Measurements from ENCODE around the gene PSMA6. TPM values are rescaled to one million over a fixed set of nuclear protein-coding genes. Genes with fewer than 3 reads are reported as not detected.

The PSMA6 gene
- total and polyA plus RNA-seq, 10 of the 15 experiments (the other 5 are each of a cell fraction or from before 2014, with no cell fraction given): 267 to 1,363 (median 402) TPM

DNA sequence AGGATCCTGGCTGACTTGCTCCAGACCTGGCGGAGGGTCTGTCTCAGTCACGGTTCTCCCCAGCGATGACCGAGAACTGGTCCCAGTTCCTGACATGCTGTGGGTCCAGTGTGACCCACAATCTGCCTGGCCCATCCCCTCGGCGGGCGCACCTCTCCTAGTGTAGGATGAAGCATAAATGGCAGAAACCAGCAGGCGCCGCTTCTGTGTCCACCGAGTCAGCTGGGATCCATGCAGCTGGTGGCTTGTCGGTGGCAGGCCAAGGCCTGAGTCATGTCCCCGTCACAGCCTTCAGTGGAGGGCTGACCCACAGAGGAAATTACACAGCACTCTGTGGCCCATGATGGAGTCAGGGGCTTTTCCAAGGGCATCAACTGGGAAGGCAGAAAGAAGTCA lies 73.9 kb downstream of the PSMA6 start:
- ATAC-seq (no peak), FAIRE-seq (no peak), DNase-seq (ENCODE audit: low read depth, low spot score) (no peak)
- intact Hi-C loops (cut with micrococcal nuclease; ENCODE audit: unreplicated experiment) (no loop called here), in situ Hi-C loops (cut with MboI) (no loop called here)
- peaks cover 3% of the 10 kb centered on the region; the same call in 2 of the 3 replicates for H3K9me3 ChIP-seq (replicated peaks; ENCODE audit: control insufficient read depth, insufficient read depth, low read length)
- H3K36me3 ChIP-seq (ENCODE audit: control insufficient read depth in 2 of 2, insufficient read depth in 2 of 2, low read length in 1 of 2): no peaks in the 10 kb centered on the region; a peak in 1 of 4 replicates
- POLR2A ChIA-PET: interaction anchor here (1.0 to 1.4 kb wide), 3 partner anchors 14 to 39 kb away, joined by 3 to 4 read pairs (median 4); partner anchors contain the start of gene NFKBIA
- H3K27ac ChIP-seq (ENCODE audit: control insufficient read depth, insufficient read depth): no peak overlapping the region
- H3K27me3 ChIP-seq (replicated peaks in 1 of 2; ENCODE audit: control insufficient read depth in 2 of 2, insufficient read depth in 2 of 2, low read length in 1 of 2): no peaks in the 10 kb centered on the region
- no peaks in the 10 kb centered on the region for H3K79me2 ChIP-seq (ENCODE audit: control insufficient read depth, insufficient read depth, low read length)
- SMC1A ChIA-PET (ENCODE audit: uncharacterized antibody, unreplicated experiment): interaction anchor here (1.0 to 1.9 kb wide), 6 partner anchors 14 to 75 kb away, joined by 3 to 7 read pairs (median 4); no protein-coding TSS in a partner anchor
- RAD21 ChIA-PET (ENCODE audit: unreplicated experiment): interaction anchor here (1.0 to 5.2 kb wide), 5 partner anchors 10 to 136 kb away, joined by 3 to 32 read pairs (median 6); partner anchors contain the start of genes NFKBIA and PSMA6
- no peak overlapping the region for H3K4me3 ChIP-seq
- TF ChIP-seq, protein P1, sequence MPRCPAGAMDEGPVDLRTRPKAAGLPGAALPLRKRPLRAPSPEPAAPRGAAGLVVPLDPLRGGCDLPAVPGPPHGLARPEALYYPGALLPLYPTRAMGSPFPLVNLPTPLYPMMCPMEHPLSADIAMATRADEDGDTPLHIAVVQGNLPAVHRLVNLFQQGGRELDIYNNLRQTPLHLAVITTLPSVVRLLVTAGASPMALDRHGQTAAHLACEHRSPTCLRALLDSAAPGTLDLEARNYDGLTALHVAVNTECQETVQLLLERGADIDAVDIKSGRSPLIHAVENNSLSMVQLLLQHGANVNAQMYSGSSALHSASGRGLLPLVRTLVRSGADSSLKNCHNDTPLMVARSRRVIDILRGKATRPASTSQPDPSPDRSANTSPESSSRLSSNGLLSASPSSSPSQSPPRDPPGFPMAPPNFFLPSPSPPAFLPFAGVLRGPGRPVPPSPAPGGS (IDR thresholded peaks at IDR 0.05; ENCODE audit: borderline replicate concordance, insufficient read depth, low read depth, low read length, poor library complexity, severe bottlenecking): peak; percentile 37
- TF ChIP-seq, protein P2, sequence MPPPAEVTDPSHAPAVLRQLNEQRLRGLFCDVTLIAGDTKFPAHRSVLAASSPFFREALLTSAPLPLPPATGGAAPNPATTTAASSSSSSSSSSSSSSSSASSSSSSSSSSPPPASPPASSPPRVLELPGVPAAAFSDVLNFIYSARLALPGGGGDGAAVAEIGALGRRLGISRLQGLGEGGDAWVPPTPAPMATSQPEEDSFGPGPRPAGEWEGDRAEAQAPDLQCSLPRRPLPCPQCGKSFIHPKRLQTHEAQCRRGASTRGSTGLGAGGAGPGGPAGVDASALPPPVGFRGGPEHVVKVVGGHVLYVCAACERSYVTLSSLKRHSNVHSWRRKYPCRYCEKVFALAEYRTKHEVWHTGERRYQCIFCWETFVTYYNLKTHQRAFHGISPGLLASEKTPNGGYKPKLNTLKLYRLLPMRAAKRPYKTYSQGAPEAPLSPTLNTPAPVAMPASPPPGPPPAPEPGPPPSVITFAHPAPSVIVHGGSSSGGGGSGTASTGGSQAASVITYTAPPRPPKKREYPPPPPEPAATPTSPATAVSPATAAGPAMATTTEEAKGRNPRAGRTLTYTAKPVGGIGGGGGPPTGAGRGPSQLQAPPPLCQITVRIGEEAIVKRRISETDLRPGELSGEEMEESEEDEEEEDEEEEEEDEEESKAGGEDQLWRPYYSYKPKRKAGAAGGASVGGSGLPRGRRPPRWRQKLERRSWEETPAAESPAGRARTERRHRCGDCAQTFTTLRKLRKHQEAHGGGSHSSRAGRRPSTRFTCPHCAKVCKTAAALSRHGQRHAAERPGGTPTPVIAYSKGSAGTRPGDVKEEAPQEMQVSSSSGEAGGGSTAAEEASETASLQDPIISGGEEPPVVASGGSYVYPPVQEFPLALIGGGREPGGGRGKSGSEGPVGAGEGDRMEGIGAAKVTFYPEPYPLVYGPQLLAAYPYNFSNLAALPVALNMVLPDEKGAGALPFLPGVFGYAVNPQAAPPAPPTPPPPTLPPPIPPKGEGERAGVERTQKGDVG (CRISPR knock-in tag; IDR thresholded peaks at IDR 0.05): no peak
- H3K9ac ChIP-seq (ENCODE audit: control insufficient read depth, insufficient read depth, low read length): no peak overlapping the region
- 94% methylated on average over 12 of the region's 12 CpGs for WGBS (ENCODE audit: insufficient coverage, insufficient replicate concordance, low lambda C conversion rate, missing lambda C conversion rate)
- no peak overlapping the region; the same call in 1 of the 2 replicates for H3K4me2 ChIP-seq (ENCODE audit: control insufficient read depth, insufficient read depth)
- BruUV-seq (replicated peaks): no TSS peak
- CTCF ChIA-PET: interaction anchor here (0.8 to 1.5 kb wide), 3 partner anchors 10 to 137 kb away, joined by 3 to 4 read pairs (median 3); no protein-coding TSS in a partner anchor
- H4K20me1 ChIP-seq (ENCODE audit: control insufficient read depth, insufficient read depth): no peaks in the 10 kb centered on the region
- peaks cover 43% of the 10 kb centered on the region for H3K4me1 ChIP-seq (ENCODE audit: control insufficient read depth, insufficient read depth, low read length)
- no peak overlapping the region for H2AFZ ChIP-seq (ENCODE audit: control insufficient read depth, low read depth, low read length)

Measured in GM12878 (cell line).